ENCODE measurements around the gene LAMA3. TPM values are rescaled to one million over a fixed set of nuclear protein-coding genes. Genes with fewer than 3 reads are reported as not detected.

LAMA3 gene
- total RNA-seq, 1 donor from 2014 or later = 0.47 TPM

GRCh38 chr18:23722646-23723045 is 33.4 kb downstream of the LAMA3 start:
- no peaks in the 10 kb centered on the region for H3K36me3 Mint-ChIP-seq
- H3K4me1 Mint-ChIP-seq = peaks cover 2% of the 10 kb centered on the region
- Histone ChIP-seq H3K9me3 (ENCODE audit: low read depth) (no peaks in the 10 kb centered on the region), H4K20me1 (ENCODE audit: low read depth) (no peaks in the 10 kb centered on the region), H3K79me2 (ENCODE audit: low read depth) (no peaks in the 10 kb centered on the region), H3K9ac (no peak overlapping the region), H2AFZ (replicated peaks) (no peak overlapping the region), H3K36me3 (no peaks in the 10 kb centered on the region), H3K27me3 (no peaks in the 10 kb centered on the region), H3K4me2 (no peak overlapping the region), H3K4me1 (peaks cover 5% of the 10 kb centered on the region), H3F3A (ENCODE audit: low read depth) (no peaks in the 10 kb centered on the region), H3K27ac (no peak overlapping the region), H3K4me3 (no peak overlapping the region)
- H3K9me3 Mint-ChIP-seq = no peaks in the 10 kb centered on the region
- TF ChIP-seq EZH2 (IDR thresholded peaks at IDR 0.05) = no peak
- no peak for TF ChIP-seq CTCF (IDR thresholded peaks at IDR 0.05)
- no peak for TF ChIP-seq EZH2phosphoT487 (IDR thresholded peaks at IDR 0.05)
- peaks cover 2% of the 10 kb centered on the region for H3K27me3 Mint-ChIP-seq (ENCODE audit: insufficient read depth, low read depth)
- no peak overlapping the region for H3K4me3 Mint-ChIP-seq
- no peak overlapping the region for H3K27ac Mint-ChIP-seq
- no peak for DNase-seq (ENCODE audit: low spot score)

GRCh38 chr18:23723121-23723520 is 33.9 kb downstream of the LAMA3 start:
- Mint-ChIP-seq H3K27me3 (ENCODE audit: insufficient read depth, low read depth) (peaks cover 2% of the 10 kb centered on the region), H3K4me1 (peaks cover 2% of the 10 kb centered on the region), H3K9me3 (no peaks in the 10 kb centered on the region), H3K27ac (no peak overlapping the region), H3K4me3 (no peak overlapping the region), H3K36me3 (no peaks in the 10 kb centered on the region)
- no peak overlapping the region for H2AFZ ChIP-seq (replicated peaks)
- H3K4me3 ChIP-seq = no peak overlapping the region
- H3K27ac ChIP-seq = no peak overlapping the region
- DNase-seq (ENCODE audit: low spot score) = no peak
- no peak overlapping the region for H3K4me2 ChIP-seq
- H3K9ac ChIP-seq = no peak overlapping the region
- H3K4me1 ChIP-seq = peaks cover 5% of the 10 kb centered on the region
- no peaks in the 10 kb centered on the region for H3F3A ChIP-seq (ENCODE audit: low read depth)
- no peaks in the 10 kb centered on the region for H3K79me2 ChIP-seq (ENCODE audit: low read depth)
- H3K9me3 ChIP-seq (ENCODE audit: low read depth) = no peaks in the 10 kb centered on the region
- H3K36me3 ChIP-seq = no peaks in the 10 kb centered on the region
- TF ChIP-seq EZH2phosphoT487 (IDR thresholded peaks at IDR 0.05) = no peak
- no peak for TF ChIP-seq EZH2 (IDR thresholded peaks at IDR 0.05)
- TF ChIP-seq CTCF (IDR thresholded peaks at IDR 0.05) = no peak
- no peaks in the 10 kb centered on the region for H4K20me1 ChIP-seq (ENCODE audit: low read depth)
- no peaks in the 10 kb centered on the region for H3K27me3 ChIP-seq

GRCh38 chr18:23724681-23725080 is 35.4 kb downstream of the LAMA3 start:
- H3K9me3 Mint-ChIP-seq = no peaks in the 10 kb centered on the region
- no peaks in the 10 kb centered on the region for H3K36me3 Mint-ChIP-seq
- no peak overlapping the region for H3K27ac Mint-ChIP-seq
- H3K9me3 ChIP-seq (ENCODE audit: low read depth) = no peaks in the 10 kb centered on the region
- peaks cover 2% of the 10 kb centered on the region for H3K4me1 Mint-ChIP-seq
- H3K4me2 ChIP-seq = no peak overlapping the region
- H2AFZ ChIP-seq (replicated peaks) = no peak overlapping the region
- H3K27me3 ChIP-seq = no peaks in the 10 kb centered on the region
- H3K79me2 ChIP-seq (ENCODE audit: low read depth) = no peaks in the 10 kb centered on the region
- H3K4me1 ChIP-seq = peaks cover 5% of the 10 kb centered on the region
- H3F3A ChIP-seq (ENCODE audit: low read depth) = no peaks in the 10 kb centered on the region
- H4K20me1 ChIP-seq (ENCODE audit: low read depth) = no peaks in the 10 kb centered on the region
- H3K36me3 ChIP-seq = no peaks in the 10 kb centered on the region
- no peak overlapping the region for H3K27ac ChIP-seq
- no peak for TF ChIP-seq CTCF (IDR thresholded peaks at IDR 0.05)
- TF ChIP-seq EZH2phosphoT487 (IDR thresholded peaks at IDR 0.05) = no peak
- TF ChIP-seq EZH2 (IDR thresholded peaks at IDR 0.05) = no peak
- no peak overlapping the region for H3K9ac ChIP-seq
- no peak overlapping the region for H3K4me3 ChIP-seq
- no peak for DNase-seq (ENCODE audit: low spot score)
- no peaks in the 10 kb centered on the region for H3K27me3 Mint-ChIP-seq (ENCODE audit: insufficient read depth, low read depth)
- no peak overlapping the region for H3K4me3 Mint-ChIP-seq

All from neural progenitor cell (in vitro differentiated cells).